Measurements from ENCODE around the gene VSIR. TPM values are rescaled to one million over a fixed set of nuclear protein-coding genes. Genes with fewer than 3 reads are reported as not detected.

The VSIR gene
- polyA plus RNA-seq, 1 of the 3 experiments (the other 2 are of a cell fraction) = 11.3 TPM

DNA sequence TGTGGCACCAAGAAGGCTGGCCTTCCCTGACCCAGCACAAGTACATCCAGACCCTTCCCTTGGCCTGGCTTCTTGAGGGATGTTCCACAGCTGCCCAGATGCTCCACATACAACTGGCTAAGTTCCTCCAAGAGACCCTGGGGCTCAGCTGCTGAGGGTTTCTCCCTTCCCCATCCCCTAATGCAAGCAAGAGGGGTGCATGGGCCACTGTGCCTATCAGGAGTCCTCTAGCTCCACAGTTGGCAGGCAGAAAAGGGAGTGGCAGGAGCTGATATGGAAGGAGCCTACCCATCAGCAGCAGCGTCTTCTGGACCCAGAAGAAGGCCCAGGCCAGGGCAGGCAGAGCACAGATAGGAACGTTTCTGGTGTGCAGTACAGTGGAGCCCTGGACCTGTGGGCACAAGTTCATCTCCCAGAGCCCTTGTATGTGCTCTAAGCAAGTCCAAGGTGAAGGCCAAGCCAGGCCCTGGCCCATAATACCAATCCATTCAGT, 26.2 kb downstream of the VSIR start:
- TF ChIP-seq YY1 (IDR thresholded peaks at IDR 0.05; ENCODE audit: low read depth) (no peak), NFIC (IDR thresholded peaks at IDR 0.05; ENCODE audit: borderline replicate concordance) (no peak), TCF12 (IDR thresholded peaks at IDR 0.05) (no peak), POLR2AphosphoS5 (IDR thresholded peaks at IDR 0.05; ENCODE audit: low read depth, low read length) (no peak), TAF1 (IDR thresholded peaks at IDR 0.05; ENCODE audit: borderline replicate concordance, low read depth, low read length) (no peak), CHD2 (IDR thresholded peaks at IDR 0.05; ENCODE audit: low read length, partially characterized antibody) (no peak), SIN3A (IDR thresholded peaks at IDR 0.05; ENCODE audit: borderline replicate concordance, low read depth, low read length) (no peak), TEAD4 (IDR thresholded peaks at IDR 0.05; ENCODE audit: borderline replicate concordance, insufficient read depth) (no peak), GABPA (IDR thresholded peaks at IDR 0.05; ENCODE audit: low read depth) (no peak), RAD21 (IDR thresholded peaks at IDR 0.05; ENCODE audit: low read length) (no peak), EP300 (IDR thresholded peaks at IDR 0.05; ENCODE audit: borderline replicate concordance in 1 of 2, low read depth in 1 of 2, low read length in 1 of 2) (no peak), MEF2A (IDR thresholded peaks at IDR 0.05; ENCODE audit: borderline replicate concordance, low read depth) (no peak), SMC3 (IDR thresholded peaks at IDR 0.05; ENCODE audit: low read depth, low read length) (no peak), NRF1 (IDR thresholded peaks at IDR 0.05; ENCODE audit: low read depth, low read length) (no peak), FOXM1 (IDR thresholded peaks at IDR 0.05; ENCODE audit: low read depth) (no peak)
- TF ChIP-seq, protein P1, sequence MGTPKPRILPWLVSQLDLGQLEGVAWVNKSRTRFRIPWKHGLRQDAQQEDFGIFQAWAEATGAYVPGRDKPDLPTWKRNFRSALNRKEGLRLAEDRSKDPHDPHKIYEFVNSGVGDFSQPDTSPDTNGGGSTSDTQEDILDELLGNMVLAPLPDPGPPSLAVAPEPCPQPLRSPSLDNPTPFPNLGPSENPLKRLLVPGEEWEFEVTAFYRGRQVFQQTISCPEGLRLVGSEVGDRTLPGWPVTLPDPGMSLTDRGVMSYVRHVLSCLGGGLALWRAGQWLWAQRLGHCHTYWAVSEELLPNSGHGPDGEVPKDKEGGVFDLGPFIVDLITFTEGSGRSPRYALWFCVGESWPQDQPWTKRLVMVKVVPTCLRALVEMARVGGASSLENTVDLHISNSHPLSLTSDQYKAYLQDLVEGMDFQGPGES (IDR thresholded peaks at IDR 0.05; ENCODE audit: low read depth, low read length) = no peak
- TF ChIP-seq, protein P2, sequence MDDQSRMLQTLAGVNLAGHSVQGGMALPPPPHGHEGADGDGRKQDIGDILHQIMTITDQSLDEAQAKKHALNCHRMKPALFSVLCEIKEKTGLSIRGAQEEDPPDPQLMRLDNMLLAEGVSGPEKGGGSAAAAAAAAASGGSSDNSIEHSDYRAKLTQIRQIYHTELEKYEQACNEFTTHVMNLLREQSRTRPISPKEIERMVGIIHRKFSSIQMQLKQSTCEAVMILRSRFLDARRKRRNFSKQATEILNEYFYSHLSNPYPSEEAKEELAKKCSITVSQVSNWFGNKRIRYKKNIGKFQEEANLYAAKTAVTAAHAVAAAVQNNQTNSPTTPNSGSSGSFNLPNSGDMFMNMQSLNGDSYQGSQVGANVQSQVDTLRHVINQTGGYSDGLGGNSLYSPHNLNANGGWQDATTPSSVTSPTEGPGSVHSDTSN (IDR thresholded peaks at IDR 0.05) = no peak
- TF ChIP-seq, protein P3, sequence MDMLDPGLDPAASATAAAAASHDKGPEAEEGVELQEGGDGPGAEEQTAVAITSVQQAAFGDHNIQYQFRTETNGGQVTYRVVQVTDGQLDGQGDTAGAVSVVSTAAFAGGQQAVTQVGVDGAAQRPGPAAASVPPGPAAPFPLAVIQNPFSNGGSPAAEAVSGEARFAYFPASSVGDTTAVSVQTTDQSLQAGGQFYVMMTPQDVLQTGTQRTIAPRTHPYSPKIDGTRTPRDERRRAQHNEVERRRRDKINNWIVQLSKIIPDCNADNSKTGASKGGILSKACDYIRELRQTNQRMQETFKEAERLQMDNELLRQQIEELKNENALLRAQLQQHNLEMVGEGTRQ (IDR thresholded peaks at IDR 0.05; ENCODE audit: borderline replicate concordance, low read depth, low read length) = no peak
- TF ChIP-seq, protein P4, sequence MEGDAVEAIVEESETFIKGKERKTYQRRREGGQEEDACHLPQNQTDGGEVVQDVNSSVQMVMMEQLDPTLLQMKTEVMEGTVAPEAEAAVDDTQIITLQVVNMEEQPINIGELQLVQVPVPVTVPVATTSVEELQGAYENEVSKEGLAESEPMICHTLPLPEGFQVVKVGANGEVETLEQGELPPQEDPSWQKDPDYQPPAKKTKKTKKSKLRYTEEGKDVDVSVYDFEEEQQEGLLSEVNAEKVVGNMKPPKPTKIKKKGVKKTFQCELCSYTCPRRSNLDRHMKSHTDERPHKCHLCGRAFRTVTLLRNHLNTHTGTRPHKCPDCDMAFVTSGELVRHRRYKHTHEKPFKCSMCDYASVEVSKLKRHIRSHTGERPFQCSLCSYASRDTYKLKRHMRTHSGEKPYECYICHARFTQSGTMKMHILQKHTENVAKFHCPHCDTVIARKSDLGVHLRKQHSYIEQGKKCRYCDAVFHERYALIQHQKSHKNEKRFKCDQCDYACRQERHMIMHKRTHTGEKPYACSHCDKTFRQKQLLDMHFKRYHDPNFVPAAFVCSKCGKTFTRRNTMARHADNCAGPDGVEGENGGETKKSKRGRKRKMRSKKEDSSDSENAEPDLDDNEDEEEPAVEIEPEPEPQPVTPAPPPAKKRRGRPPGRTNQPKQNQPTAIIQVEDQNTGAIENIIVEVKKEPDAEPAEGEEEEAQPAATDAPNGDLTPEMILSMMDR (IDR thresholded peaks at IDR 0.05) = no peak
- TF ChIP-seq, protein P5, sequence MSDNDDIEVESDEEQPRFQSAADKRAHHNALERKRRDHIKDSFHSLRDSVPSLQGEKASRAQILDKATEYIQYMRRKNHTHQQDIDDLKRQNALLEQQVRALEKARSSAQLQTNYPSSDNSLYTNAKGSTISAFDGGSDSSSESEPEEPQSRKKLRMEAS (IDR thresholded peaks at IDR 0.05; ENCODE audit: low read depth) = no peak
- H3K9me2 ChIP-seq = no peaks in the 10 kb centered on the region
- ChIA-PET POLR2A (no interaction called here), CTCF (interaction anchor here (0.9 to 1.4 kb wide), 5 partner anchors 8 to 138 kb away, joined by 3 to 4 read pairs (median 3); no protein-coding TSS in a partner anchor)
- no peak overlapping the region for H3K9ac ChIP-seq
- no peaks in the 10 kb centered on the region for H3K36me3 ChIP-seq (replicated peaks in 1 of 2; ENCODE audit: control insufficient read depth in 1 of 2, insufficient read depth in 2 of 2, low read length in 1 of 2)
- no peaks in the 10 kb centered on the region for H4K20me1 ChIP-seq (ENCODE audit: insufficient read depth)
- peaks cover 0 to 20% of the 10 kb centered on the region in 2 experiments; a peak in 1 of 4 replicates for H3K4me1 ChIP-seq (ENCODE audit: control insufficient read depth in 1 of 2, insufficient read depth in 2 of 2, low read depth in 1 of 2, low read length in 1 of 2)
- no peaks in the 10 kb centered on the region for H3K27me3 ChIP-seq (ENCODE audit: insufficient read depth)
- H2AFZ ChIP-seq (ENCODE audit: low read depth) = no peak overlapping the region
- H3K9me3 ChIP-seq = no peaks in the 10 kb centered on the region
- H3K79me2 ChIP-seq (ENCODE audit: insufficient read depth) = no peaks in the 10 kb centered on the region
- H3K4me3 ChIP-seq (ENCODE audit: low read depth in 2 of 2, low read length in 1 of 2) = no peak overlapping the region
- DNase-seq = no peak
- H3K27ac ChIP-seq (ENCODE audit: low read depth in 2 of 2, low read length in 1 of 2) = no peak overlapping the region
- H3F3A ChIP-seq (replicated peaks; ENCODE audit: insufficient read depth) = no peaks in the 10 kb centered on the region
- WGBS (ENCODE audit: low lambda C conversion rate) = 86% methylated on average over 2 of the region's 2 CpGs
- H3K4me2 ChIP-seq = no peak overlapping the region
